ENCODE results near the gene MICAL2.

MICAL2 gene

GRCh38 chr11:12098601-12099000 lies 11.8 kb upstream of the MICAL2 start:
- no peak for DNase-seq

- no peak for DNase-seq
Observed at GRCh38 chr11:12099132-12099873, 11.1 kb upstream of the MICAL2 start.

- no peak for DNase-seq
Observed at GRCh38 chr11:12100429-12100828, 10.0 kb upstream of the MICAL2 start.

- no peak for DNase-seq
Observed at GRCh38 chr11:12100841-12101242, 9.5 kb upstream of the MICAL2 start.

- DNase-seq, result no peak
Observed at GRCh38 chr11:12101318-12101717, 9.1 kb upstream of the MICAL2 start.

GRCh38 chr11:12102588-12103410 lies 7.6 kb upstream of the MICAL2 start:
- DNase-seq, result no peak

GRCh38 chr11:12103411-12104225 lies 6.8 kb upstream of the MICAL2 start:
- DNase-seq, result no peak

GRCh38 chr11:12105471-12105870 lies 4.9 kb upstream of the MICAL2 start:
- no peak for DNase-seq

GRCh38 chr11:12106101-12106500 lies 4.3 kb upstream of the MICAL2 start:
- no peak for DNase-seq

GRCh38 chr11:12106501-12106900 lies 3.9 kb upstream of the MICAL2 start:
- DNase-seq, result no peak

GRCh38 chr11:12108875-12109453 lies 1.4 kb upstream of the MICAL2 start:
- DNase-seq, result no peak

- DNase-seq, result no peak
Observed at GRCh38 chr11:12109591-12110196, 696 bp upstream of the MICAL2 start.

- no peak for DNase-seq
Observed at GRCh38 chr11:12110714-12111548, 541 bp downstream of the MICAL2 start.

- no peak for DNase-seq
Observed at GRCh38 chr11:12111549-12112520, 1.4 kb downstream of the MICAL2 start.

GRCh38 chr11:12112750-12113149 lies 2.4 kb downstream of the MICAL2 start:
- DNase-seq, result no peak

GRCh38 chr11:12113294-12113693 lies 2.9 kb downstream of the MICAL2 start:
- DNase-seq, result no peak

- DNase-seq, result no peak
Observed at GRCh38 chr11:12114193-12115033, 4.0 kb downstream of the MICAL2 start.

- DNase-seq, result no peak
Observed at GRCh38 chr11:12116425-12117032, 6.1 kb downstream of the MICAL2 start.

GRCh38 chr11:12117200-12117599 lies 6.8 kb downstream of the MICAL2 start:
- DNase-seq, result no peak
